ENCODE data around the gene MSX1. TPM values are rescaled to one million over a fixed set of nuclear protein-coding genes. Genes with fewer than 3 reads are reported as not detected.

MSX1 gene
- total RNA-seq, 2 experiments from 2014 or later = 0.12 TPM; not detected in 1

DNA sequence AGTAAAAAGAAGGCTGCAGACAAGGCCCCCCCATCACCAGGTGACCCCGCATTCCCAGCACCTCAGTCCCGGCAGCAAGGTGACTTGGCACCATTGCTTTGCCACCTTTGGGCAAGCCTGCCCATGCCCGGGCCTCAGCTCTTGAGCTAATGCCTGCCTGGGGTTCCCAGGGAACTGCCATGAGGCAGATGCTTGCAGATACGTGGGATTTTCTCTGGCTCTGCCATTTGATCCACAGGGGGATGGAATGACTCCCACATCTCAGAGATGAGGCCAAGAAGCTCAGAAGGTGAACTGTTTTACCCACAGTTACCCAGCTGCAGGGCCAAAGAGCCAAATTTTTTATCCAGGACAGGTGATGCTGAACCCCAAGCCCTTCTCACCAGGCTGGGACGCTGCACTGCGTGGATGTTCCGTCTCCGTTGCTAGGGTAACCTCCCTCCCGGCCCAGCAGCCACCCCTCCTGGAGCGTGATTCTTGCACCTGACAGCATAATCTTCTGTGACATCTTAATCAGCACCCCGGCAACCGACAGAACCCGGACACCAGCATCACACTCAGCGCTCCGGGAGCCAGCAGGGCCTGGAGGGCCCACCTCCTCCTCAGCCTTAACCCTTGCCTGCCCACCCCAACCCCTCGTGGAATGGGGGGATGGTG, 15.7 kb upstream of the MSX1 start:
- Mint-ChIP-seq H3K4me3 (no peak overlapping the region), H3K4me1 (ENCODE audit: low read depth) (peaks cover 2% of the 10 kb centered on the region), H3K9me3 (no peaks in the 10 kb centered on the region), H3K36me3 (no peaks in the 10 kb centered on the region), H3K27ac (no peak overlapping the region), H3K27me3 (peaks cover 29% of the 10 kb centered on the region)
- no peak for DNase-seq
- intact Hi-C loops (cut with micrococcal nuclease) = no loop called here
- ChIA-PET POLR2A (no interaction called here), CTCF (no interaction called here)

- no peak overlapping the region for H3K4me3 Mint-ChIP-seq
- H3K4me1 Mint-ChIP-seq (ENCODE audit: low read depth) = peaks cover 2% of the 10 kb centered on the region
- H3K9me3 Mint-ChIP-seq = no peaks in the 10 kb centered on the region
- H3K27me3 Mint-ChIP-seq = peaks cover 27% of the 10 kb centered on the region
- DNase-seq = no peak
- H3K36me3 Mint-ChIP-seq = no peaks in the 10 kb centered on the region
- CTCF ChIA-PET = no interaction called here
- intact Hi-C loops (cut with micrococcal nuclease) = no loop called here
- POLR2A ChIA-PET = no interaction called here
- no peak overlapping the region for H3K27ac Mint-ChIP-seq
These were observed 14.4 kb upstream of the MSX1 start for GRCh38 chr4:4845027-4845426.

GRCh38 chr4:4847011-4847410, 12.5 kb upstream of the MSX1 start:
- Mint-ChIP-seq H3K9me3 (no peaks in the 10 kb centered on the region), H3K27me3 (peaks cover 33% of the 10 kb centered on the region), H3K27ac (no peak overlapping the region), H3K36me3 (no peaks in the 10 kb centered on the region), H3K4me1 (ENCODE audit: low read depth) (peaks cover 2% of the 10 kb centered on the region), H3K4me3 (no peak overlapping the region)
- intact Hi-C loops (cut with micrococcal nuclease) = no loop called here
- ChIA-PET POLR2A (no interaction called here), CTCF (no interaction called here)
- no peak for DNase-seq

- ChIA-PET POLR2A (no interaction called here), CTCF (no interaction called here)
- Mint-ChIP-seq H3K4me1 (ENCODE audit: low read depth) (peaks cover 8% of the 10 kb centered on the region), H3K4me3 (no peak overlapping the region), H3K27ac (no peak overlapping the region), H3K27me3 (peaks cover 44% of the 10 kb centered on the region), H3K9me3 (no peaks in the 10 kb centered on the region), H3K36me3 (no peaks in the 10 kb centered on the region)
- DNase-seq = no peak
- intact Hi-C loops (cut with micrococcal nuclease) = no loop called here
These were observed 10.9 kb upstream of the MSX1 start for GRCh38 chr4:4848540-4848939.

GRCh38 chr4:4849106-4849505, 10.4 kb upstream of the MSX1 start:
- H3K4me1 Mint-ChIP-seq (ENCODE audit: low read depth) = peaks cover 11% of the 10 kb centered on the region
- H3K9me3 Mint-ChIP-seq = no peaks in the 10 kb centered on the region
- no peak for DNase-seq
- H3K27me3 Mint-ChIP-seq = peaks cover 47% of the 10 kb centered on the region
- H3K36me3 Mint-ChIP-seq = no peaks in the 10 kb centered on the region
- CTCF ChIA-PET = no interaction called here
- intact Hi-C loops (cut with micrococcal nuclease) = no loop called here
- POLR2A ChIA-PET = no interaction called here
- H3K4me3 Mint-ChIP-seq = no peak overlapping the region
- H3K27ac Mint-ChIP-seq = no peak overlapping the region

DNA sequence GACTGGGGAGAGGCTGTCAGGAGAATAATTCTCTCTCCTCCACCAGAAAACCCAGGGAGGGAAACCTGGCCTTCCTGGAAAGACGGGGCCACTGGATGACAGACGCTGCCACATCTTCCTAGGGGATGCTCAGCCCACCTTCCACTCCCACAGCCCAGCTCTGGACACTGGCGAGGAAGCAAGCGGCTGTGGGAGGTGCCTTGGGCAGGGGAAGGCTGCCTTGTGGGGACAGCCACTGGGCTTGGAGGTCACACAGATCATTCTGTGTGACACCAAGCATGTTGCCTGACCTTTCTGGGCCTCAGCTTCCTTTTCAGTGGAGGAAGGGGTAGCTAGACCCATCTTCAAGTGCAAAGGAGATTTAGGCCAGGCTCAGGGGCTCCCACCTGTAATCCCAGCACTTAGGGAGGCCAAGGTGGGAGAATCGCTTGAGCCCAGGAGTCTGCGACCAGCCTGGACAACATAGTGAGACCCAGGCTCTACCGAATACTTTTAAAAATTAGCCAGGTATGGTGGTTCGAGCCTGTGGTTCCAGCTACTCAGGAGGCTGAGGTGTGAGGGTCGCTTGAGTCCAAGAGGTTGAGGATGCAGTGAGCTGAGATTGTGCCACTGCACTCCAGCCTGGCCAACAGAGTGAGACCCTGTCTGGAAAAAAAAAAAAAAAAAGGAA, 9.8 kb upstream of the MSX1 start:
- intact Hi-C loops (cut with micrococcal nuclease) = no loop called here

GRCh38 chr4:4851081-4851480, 8.4 kb upstream of the MSX1 start:
- intact Hi-C loops (cut with micrococcal nuclease) = no loop called here
- ChIA-PET POLR2A (no interaction called here), CTCF (no interaction called here)
- peaks cover 56% of the 10 kb centered on the region for H3K27me3 Mint-ChIP-seq
- no peaks in the 10 kb centered on the region for H3K9me3 Mint-ChIP-seq
- H3K4me1 Mint-ChIP-seq (ENCODE audit: low read depth) = peaks cover 22% of the 10 kb centered on the region
- no peak overlapping the region for H3K4me3 Mint-ChIP-seq
- no peaks in the 10 kb centered on the region for H3K36me3 Mint-ChIP-seq
- DNase-seq = no peak
- H3K27ac Mint-ChIP-seq = no peak overlapping the region

More for the DNA sequence above, 9.8 kb upstream of the MSX1 start:
- POLR2A ChIA-PET = no interaction called here
- H3K4me1 Mint-ChIP-seq (ENCODE audit: low read depth) = peaks cover 15% of the 10 kb centered on the region
- H3K4me3 Mint-ChIP-seq = no peak overlapping the region
- peaks cover 49% of the 10 kb centered on the region for H3K27me3 Mint-ChIP-seq
- no peak for DNase-seq
- H3K27ac Mint-ChIP-seq = no peak overlapping the region
- CTCF ChIA-PET = no interaction called here
- no peaks in the 10 kb centered on the region for H3K36me3 Mint-ChIP-seq
- no peaks in the 10 kb centered on the region for H3K9me3 Mint-ChIP-seq

DNA sequence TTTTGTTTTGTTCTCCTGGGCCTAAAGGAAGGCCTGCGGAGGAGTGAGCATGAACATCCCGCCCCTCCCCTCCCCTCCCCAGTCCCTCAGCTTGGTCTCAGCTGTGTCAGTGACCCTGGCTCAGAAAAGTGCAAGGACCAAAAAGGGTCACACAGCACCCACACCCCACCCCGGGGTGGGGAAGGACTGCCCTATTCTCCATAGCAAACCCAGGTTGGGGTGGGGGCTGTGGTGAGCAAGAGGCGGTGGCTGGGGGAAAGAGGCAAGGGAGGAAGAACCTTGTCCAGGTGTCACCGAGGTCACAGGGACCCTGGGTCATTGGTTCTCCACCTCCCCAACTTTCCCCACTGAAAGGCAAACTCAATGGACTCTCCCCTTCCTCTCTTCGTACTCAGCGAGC, 7.6 kb upstream of the MSX1 start:
- no peak overlapping the region for H3K4me3 Mint-ChIP-seq
- H3K27me3 Mint-ChIP-seq = peaks cover 59% of the 10 kb centered on the region
- no peaks in the 10 kb centered on the region for H3K9me3 Mint-ChIP-seq
- intact Hi-C loops (cut with micrococcal nuclease) = loop anchor here (2.0 kb wide), 2 partner anchors 89 to 363 kb away; no protein-coding TSS in a partner anchor
- H3K4me1 Mint-ChIP-seq (ENCODE audit: low read depth) = peaks cover 27% of the 10 kb centered on the region
- peaks cover 2% of the 10 kb centered on the region for H3K36me3 Mint-ChIP-seq
- no peak for DNase-seq
- ChIA-PET POLR2A (no interaction called here), CTCF (interaction anchor here (1.3 to 1.8 kb wide), 2 partner anchors 13 to 183 kb away, joined by 4 read pairs; no protein-coding TSS in a partner anchor)
- H3K27ac Mint-ChIP-seq = no peak overlapping the region

DNA sequence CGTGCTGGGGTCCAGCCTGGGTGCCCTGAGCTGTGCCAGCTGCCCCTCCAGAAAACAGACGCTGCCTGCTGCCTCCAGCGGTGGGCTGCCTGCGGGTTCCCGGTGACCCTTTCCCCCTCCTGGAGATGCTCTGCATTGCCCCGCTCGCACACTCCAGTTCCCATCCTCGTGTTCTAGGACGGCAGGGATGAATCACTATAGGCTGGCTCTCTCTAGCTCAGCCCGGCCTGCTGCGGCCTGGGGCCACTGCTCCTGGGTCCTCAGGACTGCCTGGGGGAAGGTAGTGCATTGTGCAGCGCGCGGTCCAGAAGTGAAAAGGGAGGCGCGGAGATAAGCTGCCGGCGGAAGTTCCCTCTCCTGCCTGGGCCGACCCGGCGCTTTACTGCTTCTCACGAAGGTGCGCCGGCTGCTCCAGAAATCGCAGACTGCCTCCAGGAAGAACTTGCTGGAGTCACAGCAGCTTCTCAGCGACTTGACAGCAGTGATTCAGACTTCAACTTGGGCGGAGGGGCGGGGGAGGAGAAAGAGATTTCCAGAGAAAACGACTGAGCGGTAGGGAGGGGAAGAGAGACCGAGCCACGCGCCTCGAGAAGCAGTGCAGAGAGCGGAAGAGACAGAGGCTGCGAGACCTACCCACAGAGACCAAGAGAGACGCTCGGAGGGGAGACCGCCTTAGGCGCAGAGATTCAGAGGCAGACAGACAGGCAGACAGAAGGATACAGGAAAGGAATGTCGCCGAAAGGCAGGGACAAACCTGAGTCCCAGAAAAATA, 6.7 kb upstream of the MSX1 start:
- peak overlapping the region; percentile 60 for H3K4me3 Mint-ChIP-seq
- no peaks in the 10 kb centered on the region for H3K9me3 Mint-ChIP-seq
- CTCF ChIA-PET = interaction anchor here (0.6 to 1.8 kb wide), 3 partner anchors 12 to 184 kb away, joined by 3 to 4 read pairs (median 4); no protein-coding TSS in a partner anchor
- POLR2A ChIA-PET = no interaction called here
- H3K36me3 Mint-ChIP-seq = peaks cover 2% of the 10 kb centered on the region
- H3K27me3 Mint-ChIP-seq = peaks cover 63% of the 10 kb centered on the region
- DNase-seq = peak; percentile 66
- intact Hi-C loops (cut with micrococcal nuclease) = loop anchor here (2.0 kb wide), 2 partner anchors 90 to 364 kb away; no protein-coding TSS in a partner anchor
- H3K27ac Mint-ChIP-seq = no peak overlapping the region
- H3K4me1 Mint-ChIP-seq (ENCODE audit: low read depth) = peaks cover 30% of the 10 kb centered on the region

DNA sequence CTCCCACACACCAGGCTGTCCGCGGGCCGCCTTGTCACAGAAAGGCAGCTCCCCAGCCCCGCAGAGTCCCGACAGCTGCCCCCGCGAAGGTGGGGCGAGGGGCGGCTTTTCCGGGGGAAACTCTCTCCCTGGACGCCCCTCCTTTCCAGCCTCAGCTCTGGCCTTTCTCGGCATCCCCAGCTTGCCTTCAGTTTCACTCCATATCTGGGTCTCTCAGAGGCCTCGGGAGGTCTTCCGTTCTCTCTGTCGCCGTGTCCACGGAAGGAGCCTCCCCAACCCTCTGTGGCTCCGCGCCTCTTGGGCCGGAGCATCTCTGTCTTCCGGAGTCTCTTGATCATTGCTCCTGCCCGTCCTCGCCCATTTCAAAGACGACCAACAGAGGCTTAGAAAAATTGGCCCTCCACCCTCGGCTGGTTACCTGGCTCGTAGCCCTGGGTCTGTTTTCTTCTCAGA, 6.1 kb upstream of the MSX1 start:
- CTCF ChIA-PET = interaction anchor here (1.3 to 1.8 kb wide), 3 partner anchors 11 to 184 kb away, joined by 3 to 4 read pairs (median 4); no protein-coding TSS in a partner anchor

DNA sequence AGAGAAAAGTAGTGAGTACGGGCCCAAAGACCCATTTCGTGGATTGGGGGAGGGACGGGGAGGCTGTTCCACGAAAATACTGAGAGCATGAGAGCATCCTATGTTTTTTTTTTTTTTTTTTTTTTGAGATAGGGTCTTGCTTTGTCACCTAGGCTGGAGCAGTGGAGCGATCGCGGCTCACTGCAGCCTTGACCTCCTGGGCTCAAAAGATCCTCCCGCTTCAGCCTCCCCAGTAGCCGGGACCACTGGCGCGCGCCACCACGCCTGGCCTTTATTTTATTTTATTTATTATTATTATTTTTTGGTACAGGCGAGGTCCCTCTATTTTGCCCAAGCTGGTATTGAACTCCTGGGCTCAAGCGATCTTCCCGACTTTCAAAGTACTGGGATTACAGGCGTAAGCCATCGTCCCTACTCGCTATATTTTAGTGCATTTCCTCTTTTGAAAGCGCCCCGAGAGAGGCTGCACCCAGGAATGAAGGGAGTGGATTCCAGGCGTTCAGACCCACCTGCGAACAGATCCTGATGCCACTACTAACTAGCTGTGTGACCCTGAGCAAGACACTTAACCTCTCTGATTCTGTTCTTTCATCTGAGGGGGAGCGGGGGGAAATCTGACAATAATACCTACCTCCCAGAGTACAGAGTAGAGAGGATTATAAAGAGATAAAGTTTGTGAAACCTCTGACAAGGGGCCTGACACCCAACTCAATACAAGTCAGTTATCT, 5.4 kb upstream of the MSX1 start:
- no peaks in the 10 kb centered on the region for H3K9me3 Mint-ChIP-seq
- intact Hi-C loops (cut with micrococcal nuclease) = loop anchor here (2.0 kb wide), 2 partner anchors 91 to 365 kb away; no protein-coding TSS in a partner anchor
- no peak overlapping the region for H3K27ac Mint-ChIP-seq
- peaks cover 70% of the 10 kb centered on the region for H3K27me3 Mint-ChIP-seq
- ChIA-PET CTCF (interaction anchor here (1.4 kb wide), 1 partner anchor 10 kb away, joined by 3 read pairs; no protein-coding TSS in a partner anchor), POLR2A (no interaction called here)
- DNase-seq = no peak
- H3K36me3 Mint-ChIP-seq = peaks cover 2% of the 10 kb centered on the region
- no peak overlapping the region for H3K4me3 Mint-ChIP-seq
- H3K4me1 Mint-ChIP-seq (ENCODE audit: low read depth) = peaks cover 36% of the 10 kb centered on the region

More for the DNA sequence above, 6.1 kb upstream of the MSX1 start:
- DNase-seq = no peak
- H3K27ac Mint-ChIP-seq = no peak overlapping the region
- H3K36me3 Mint-ChIP-seq = peaks cover 2% of the 10 kb centered on the region
- peaks cover 64% of the 10 kb centered on the region for H3K27me3 Mint-ChIP-seq
- POLR2A ChIA-PET = no interaction called here
- peaks cover 30% of the 10 kb centered on the region for H3K4me1 Mint-ChIP-seq (ENCODE audit: low read depth)
- H3K4me3 Mint-ChIP-seq = peak overlapping the region; percentile 60
- intact Hi-C loops (cut with micrococcal nuclease) = loop anchor here (2.0 kb wide), 2 partner anchors 91 to 365 kb away; no protein-coding TSS in a partner anchor
- H3K9me3 Mint-ChIP-seq = no peaks in the 10 kb centered on the region
